ENCODE results near the gene PDK4. TPM values are rescaled to one million over a fixed set of nuclear protein-coding genes. Genes with fewer than 3 reads are reported as not detected.

PDK4 gene
- 2.2 and 18.5 TPM in 2 replicates for total RNA-seq

DNA sequence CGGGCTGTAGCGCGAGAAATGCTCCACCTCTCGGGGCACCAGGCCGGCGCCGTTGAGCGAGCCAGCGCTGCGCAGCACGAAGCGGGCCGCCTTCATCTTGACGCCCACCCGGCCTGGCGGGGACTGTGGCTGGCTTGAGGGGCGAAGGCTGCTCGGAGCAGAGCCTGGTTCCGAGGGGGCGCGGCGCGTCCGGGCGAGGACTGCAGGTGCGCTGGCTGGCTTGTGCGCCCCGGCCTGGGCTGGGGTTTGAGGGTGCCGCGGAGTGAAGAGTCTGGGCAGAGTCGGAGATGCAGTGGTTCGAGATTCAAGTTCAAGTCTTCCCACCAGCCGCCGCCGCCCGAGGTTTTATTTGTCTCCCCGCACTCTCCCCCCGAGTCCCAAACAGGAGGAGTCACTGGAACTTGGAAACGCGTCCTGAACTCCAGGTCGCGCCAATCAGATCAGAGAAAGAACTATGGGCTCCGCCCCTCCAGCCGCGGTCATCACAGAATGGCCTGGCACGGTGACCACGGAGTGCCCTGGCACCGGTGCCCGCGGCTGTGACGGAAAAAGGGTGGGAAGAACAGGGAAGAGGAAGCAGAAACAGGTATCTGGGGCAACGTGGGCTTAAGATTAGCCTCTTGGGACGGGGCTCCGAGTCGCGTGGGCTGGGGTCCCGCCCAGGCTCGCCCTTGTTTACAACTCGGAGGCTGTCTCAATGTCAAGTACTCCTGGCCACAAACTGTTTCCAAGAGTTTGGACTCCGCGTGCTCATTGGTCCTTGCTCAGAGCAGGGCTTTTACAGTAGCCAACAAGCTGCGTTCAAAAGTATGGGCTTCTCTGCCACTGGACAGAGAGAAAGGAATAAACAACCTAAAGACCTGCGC lies at the start of gene PDK4:
TSS of gene PDK4 (minus strand) at position 319 of the 866 bp plus-strand sequence. CDS start at position 96, 223 bp downstream.

Other genes starting within 250 kb of the PDK4 start
- gene PON3, start 200.1 kb downstream of the PDK4 start, total RNA-seq = 1.6 and 2.6 TPM in 2 replicates
- gene PON2, start 161.5 kb downstream of the PDK4 start, total RNA-seq = 101 and 106 TPM in 2 replicates
- under 0.01 TPM in 1 of 2 replicates, not detected in the other for gene ASB4, start 110.6 kb downstream of the PDK4 start, total RNA-seq
- 3.5 and 4.4 TPM in 2 replicates for gene DYNC1I1, start 176.0 kb upstream of the PDK4 start, total RNA-seq

All from articular chondrocyte of knee joint (primary cell).